Stimulated activated CD8-positive, alpha-beta memory T cell treated with anti-CD3 and anti-CD28 coated beads, Interleukin-15, amount 100 ng/mL, for 24 hours (primary cell): ENCODE data around the gene TRAPPC12.
"Not testable (repeated sequence)": the region's sequence is repeated elsewhere in the genome, so short reads cannot be mapped to it uniquely, and the experiment has no call there.

Experiments used
- DNase-seq: peaks from one replicate; pipeline ENCODE4 v3.0.0-alpha.2; 2020; ENCODE audit warnings: low read depth

TRAPPC12 gene

DNA sequence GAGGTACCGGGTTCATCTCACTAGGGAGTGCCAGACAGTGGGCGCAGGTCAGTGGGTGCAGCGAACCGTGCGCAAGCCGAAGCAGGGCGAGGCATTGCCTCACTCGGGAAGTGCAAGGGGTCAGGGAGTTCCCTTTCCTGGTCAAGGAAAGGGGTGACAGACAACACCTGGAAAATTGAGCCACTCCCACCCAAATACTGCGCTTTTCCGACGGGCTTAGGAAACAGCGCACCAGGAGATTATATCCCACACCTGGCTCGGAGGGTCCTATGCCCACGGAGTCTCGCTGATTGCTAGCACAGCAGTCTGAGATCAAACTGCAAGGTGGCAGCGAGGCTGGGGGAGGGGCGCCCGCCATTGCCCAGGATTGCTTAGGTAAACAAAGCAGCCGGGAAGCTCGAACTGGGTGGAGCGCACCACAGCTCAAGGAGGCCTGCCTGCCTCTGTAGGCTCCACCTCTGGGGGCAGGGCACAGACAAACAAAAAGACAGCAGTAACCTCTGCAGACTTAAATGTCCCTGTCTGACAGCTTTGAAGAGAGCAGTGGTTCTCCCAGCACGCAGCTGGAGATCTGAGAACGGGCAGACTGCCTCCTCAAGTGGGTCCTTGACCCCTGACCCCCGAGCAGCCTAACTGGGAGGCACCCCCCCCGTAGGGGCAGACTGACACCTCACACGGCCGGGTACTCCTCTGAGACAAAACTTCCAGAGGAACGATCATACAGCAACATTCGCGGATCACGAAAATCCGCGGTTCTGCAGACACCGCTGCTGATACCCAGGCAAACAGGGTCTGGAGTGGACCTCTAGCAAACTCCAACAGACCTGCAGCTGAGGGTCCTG is 9.9 kb upstream of the TRAPPC12 start:
- not testable (repeated sequence) for DNase-seq

- no peak for DNase-seq
These were observed 2.7 kb upstream of the TRAPPC12 start for GRCh38 chr2:3376821-3377220.

DNA sequence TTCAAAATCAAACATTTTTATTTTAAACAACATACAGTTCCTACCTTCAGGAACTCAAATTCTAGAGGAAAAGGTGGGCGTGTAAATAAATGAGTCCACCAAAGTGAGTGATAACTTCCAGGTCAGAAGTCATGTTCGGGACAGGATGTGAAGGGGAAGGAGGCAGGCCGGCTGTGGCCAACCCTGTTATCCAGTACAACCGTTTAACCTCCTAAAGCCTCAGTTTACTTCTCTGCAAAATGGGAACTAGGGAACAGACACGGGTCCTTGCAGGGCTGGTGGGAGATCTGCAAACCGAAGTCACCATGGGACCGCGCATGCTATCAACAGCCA is 2.2 kb upstream of the TRAPPC12 start:
- no peak for DNase-seq

- DNase-seq = peak; percentile 82
These were observed 1.7 kb upstream of the TRAPPC12 start, which contains the start of gene EIPR1 for GRCh38 chr2:3377612-3378432. EIPR1 (minus strand) TSS chr2:3377818; CDS start chr2:3377689, 129 bp downstream.

DNA sequence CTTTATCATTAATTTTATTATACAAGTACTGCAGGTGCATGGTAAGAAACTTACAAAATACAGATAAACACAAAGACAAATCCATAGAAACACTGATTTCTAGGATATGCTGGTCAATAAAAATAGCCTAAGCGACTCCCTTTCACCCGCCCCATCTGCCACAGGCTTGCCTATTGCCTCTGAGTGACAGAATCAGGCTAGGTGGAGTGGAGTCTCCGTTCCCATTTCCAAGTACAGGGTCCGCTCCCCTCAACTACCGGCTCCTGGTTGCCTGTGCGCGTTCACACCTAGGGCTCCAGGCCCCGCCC is 201 bp upstream of the TRAPPC12 start:
- no peak for DNase-seq

- no peak for DNase-seq
These were observed 7.0 kb downstream of the TRAPPC12 start for GRCh38 chr2:3386448-3386958.

DNA sequence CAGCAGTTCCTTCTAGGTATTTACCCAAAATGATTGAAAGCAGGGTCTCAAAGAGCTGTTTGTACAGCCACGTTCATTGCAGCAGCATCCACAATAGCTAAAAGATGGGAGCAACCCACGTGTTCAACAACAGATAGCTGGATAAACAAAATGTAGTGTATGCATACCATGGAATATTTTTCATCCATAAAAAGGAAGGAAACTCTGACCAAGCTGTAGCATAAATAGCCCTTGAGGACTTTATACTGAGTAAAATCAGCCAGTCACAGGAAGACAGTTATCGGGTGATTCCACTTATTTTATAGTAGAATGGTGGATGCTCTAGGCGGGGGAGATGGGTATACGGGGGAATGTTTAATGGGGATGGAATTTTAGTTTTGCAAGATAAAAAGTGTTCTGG is 7.5 kb downstream of the TRAPPC12 start:
- no peak for DNase-seq

GRCh38 chr2:3387644-3388411 is 8.3 kb downstream of the TRAPPC12 start:
- DNase-seq = no peak

GRCh38 chr2:3388412-3388738 is 8.9 kb downstream of the TRAPPC12 start:
- no peak for DNase-seq

- no peak for DNase-seq
These were observed 9.7 kb downstream of the TRAPPC12 start for GRCh38 chr2:3389193-3389592.

DNA sequence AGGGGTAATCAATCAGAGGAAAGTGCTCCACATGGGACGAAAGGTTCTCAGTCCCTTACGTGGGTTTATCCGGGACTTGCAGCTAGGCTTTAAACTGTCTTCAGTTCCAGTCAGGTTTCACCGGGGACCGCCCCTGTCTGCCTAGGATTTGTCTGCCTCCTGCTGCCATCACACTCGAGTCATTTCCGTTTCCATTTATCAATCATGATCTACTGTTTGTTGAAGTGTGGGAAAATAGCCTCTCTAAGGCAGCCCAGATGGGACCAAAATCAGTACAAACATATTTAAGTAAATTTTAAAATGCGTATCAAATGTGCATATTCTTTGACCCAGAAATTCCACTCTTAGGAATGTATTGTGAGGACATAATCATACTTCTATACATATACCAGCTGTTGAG is 10.5 kb downstream of the TRAPPC12 start:
- no peak for DNase-seq

DNA sequence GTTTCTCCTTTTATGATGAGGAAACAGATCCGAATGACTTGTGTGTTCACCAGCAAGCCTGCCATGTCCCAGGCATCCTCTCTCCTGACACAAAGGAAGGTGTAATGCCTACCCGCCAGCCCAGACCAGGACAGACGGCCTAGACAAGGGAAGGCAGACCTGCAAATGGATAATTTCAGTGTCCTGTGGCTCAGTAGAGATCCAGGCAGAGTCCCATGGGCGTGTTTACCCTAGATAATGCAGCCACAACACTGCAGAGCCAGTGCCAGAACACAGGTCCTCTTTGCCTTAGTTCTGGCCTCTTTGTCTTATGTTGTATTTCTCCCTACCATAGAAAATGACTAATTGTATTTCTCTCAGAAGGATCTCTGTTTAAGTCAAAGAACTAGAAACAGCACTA is 12.7 kb downstream of the TRAPPC12 start:
- DNase-seq = no peak

DNA sequence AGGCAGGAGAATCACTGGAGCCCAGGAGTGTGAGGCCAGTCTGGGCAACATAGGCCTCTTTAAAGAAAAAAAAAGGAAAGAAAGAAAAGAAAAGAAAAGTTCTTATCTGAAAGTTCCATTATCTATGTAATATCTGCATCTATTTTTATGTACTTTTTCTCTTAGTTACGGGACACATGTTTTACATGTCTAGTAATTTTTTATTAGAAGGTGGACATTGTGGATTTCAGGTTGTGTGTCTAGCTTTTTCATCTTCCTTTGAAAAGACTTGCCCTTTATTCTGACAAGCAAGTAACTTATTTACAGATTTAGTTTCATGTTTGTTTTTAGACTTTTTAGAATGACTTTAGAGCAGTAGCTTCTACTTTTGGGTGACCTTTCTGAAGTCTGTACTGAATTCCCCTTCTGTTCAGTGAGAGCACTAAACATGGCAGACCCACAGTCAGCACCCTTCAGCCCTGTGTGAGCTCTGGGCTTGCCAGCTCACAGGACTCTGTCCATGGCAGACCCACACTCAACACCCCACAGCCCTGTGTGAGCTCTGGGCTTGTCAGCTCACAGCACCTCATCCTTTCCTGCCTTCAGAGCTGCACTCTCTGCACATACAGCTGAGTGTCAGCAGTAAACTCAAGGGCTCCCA is 17.5 kb downstream of the TRAPPC12 start:
- no peak for DNase-seq

DNA sequence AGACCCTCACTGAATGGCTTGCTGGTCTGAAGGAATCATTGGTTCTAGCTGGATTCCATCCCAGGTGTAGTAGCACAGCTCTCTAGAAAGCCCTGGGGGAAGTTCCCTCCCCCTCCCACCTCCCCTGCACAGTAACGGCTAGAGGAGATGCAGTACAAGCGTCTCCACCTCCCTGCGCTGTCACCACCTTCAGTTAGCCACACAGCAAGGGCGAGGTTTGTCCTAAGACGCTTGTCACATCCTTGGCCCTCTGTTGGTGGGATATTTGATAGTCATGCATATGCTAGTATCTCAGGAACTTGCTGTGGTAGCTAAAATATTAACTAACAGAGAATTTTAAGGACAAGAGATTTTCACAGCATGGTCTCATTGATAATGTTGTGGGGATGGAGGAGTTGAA is 19.4 kb downstream of the TRAPPC12 start:
- DNase-seq = no peak

GRCh38 chr2:3399381-3399780 is 19.9 kb downstream of the TRAPPC12 start:
- DNase-seq = no peak

GRCh38 chr2:3399829-3400228 is 20.3 kb downstream of the TRAPPC12 start:
- no peak for DNase-seq

- DNase-seq = no peak
These were observed 24.3 kb downstream of the TRAPPC12 start for GRCh38 chr2:3403587-3404334.

DNA sequence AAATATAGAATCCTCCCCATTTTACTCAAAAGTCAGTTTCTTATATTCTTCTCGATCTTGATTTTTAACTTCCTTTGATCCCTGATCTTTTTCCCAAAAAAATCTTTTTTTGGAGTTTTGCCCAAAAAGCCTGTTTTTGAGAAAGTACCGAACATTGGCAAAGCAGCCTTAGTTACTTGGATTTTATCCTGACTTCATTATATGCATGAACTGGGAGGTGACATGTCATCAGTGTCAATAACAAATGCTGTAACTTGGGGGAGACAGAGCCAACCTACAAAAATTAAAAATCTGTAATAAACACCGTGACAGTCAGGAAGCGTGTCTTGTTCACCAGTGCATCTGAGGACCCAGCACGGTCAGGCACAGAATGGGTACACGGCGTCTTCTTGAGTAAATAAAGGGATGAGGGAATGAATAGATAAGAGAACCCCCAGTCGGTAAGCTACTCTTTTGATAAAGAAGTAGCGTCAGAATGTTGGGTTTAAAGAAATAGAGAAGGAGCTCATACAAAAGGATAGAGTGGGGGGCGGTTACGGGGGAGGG is 24.9 kb downstream of the TRAPPC12 start:
- no peak for DNase-seq

DNA sequence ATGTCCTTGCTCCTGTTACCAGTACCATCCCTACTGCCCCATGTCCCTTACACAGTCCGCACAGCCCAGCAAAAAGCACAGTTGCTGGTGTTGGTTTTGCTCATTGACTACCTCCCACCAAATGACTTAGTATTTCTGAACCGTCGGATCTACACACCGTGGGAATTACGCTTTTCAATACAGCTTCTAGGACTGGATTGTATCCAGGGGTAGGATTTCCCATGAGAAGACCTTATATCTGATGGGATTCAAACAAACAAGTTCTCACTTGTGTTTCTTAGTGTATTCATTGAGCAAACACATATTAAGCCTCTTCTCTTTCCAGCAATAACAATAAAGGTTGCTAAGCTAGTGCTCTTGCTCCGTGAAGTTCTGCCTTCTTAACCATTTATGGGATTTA is 25.8 kb downstream of the TRAPPC12 start:
- DNase-seq = no peak

DNA sequence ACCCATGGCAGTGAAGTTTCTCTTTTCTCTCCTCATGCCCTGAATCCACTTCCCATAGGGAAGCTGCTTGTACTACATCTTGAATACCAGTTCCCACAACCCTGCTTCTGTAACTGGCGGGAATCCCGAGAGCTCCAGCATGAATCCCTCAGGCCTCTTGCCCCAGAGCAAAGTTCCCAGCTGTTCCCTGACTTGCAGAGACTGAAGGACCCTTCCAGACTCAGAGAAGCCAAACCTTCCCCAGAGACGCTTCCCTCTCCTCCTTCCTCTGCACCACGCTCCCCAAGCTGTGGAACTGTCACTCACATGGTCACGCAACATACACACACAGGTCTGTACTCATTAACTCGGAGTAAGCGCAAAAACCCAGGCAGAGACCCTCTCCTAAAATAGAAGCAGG is 26.4 kb downstream of the TRAPPC12 start:
- no peak for DNase-seq

DNA sequence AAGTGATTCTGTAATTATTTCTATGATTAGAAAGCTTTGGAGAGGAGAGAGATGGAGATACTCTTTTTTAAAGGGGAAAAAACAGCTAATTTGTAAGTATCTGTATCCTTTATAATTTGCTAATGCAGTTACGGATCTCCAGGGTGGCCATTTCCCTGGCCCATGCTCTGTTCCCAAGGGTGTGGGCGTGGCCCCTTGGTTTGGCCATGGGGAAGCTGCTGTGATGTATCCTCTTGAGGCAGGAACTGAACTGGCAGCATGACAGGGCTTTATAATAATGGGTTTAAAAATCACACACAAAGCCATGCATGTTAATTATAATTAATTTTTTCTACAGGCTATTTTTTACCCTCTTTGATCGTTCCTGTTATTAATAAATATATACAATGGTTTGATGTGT is 27.0 kb downstream of the TRAPPC12 start:
- DNase-seq = no peak
